SK-N-MC (cell line): Measurements from ENCODE around the gene PXMP2.

Experiments used
- EZH2 ChIP-seq: fragments of 200-600 bp; sonication (generic); IDR thresholded peaks from one replicate; pipeline ENCODE4 v1.6.1; 2017; ENCODE audit warnings: antibody characterized with exemption
- POLR2AphosphoS5 ChIP-seq: IDR thresholded peaks from 2 replicates; pipeline ENCODE4 v1.6.1; 2012; ENCODE audit warnings: mild to moderate bottlenecking, low read depth, low read length, borderline replicate concordance

GRCh38 chr12:132727091-132727794 lies 39.9 kb downstream of the PXMP2 start:
- TF ChIP-seq POLR2AphosphoS5: no peak
- TF ChIP-seq EZH2: no peak
